SU-DHL-6 (cell line): ENCODE results near the gene RASA3.

Source experiments
- EZH2phosphoT487 ChIP-seq: fragments of 200-600 bp; sonication (generic), shearing (Covaris generic); conservative IDR thresholded peaks from 2 replicates; pipeline ENCODE4 v1.6.1; 2018; ENCODE audit warnings: mild to moderate bottlenecking, antibody characterized with exemption, low read length, moderate library complexity, mixed read lengths
- TF ChIP-seq, protein P1 (sequence below): fragments of 200-600 bp; sonication (generic); IDR thresholded peaks from one replicate; pipeline ENCODE4 v1.5.1; 2017; ENCODE audit warnings: antibody characterized with exemption, mild to moderate bottlenecking, low read length, moderate library complexity; ENCODE audit not compliant: insufficient read depth, poor library complexity, severe bottlenecking

DNA sequence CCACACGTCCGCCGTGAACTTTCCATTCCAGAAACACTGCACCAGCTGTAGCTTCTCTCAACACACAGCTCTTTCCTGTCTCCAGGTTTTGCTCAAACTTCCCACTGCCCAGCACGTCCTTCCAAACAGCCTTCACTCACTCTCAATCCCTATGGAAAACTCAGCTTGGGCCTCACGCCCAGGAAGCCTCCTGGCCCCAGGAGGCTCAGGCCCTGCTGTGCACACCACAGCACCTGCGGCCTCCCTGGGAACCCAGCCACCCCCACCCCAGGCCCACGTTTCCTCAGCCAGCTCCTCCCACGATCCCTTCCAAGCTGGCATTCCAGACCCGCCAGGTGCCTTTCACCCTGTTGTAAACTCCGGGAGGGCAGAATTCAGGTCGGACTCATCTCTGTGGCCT is 193.7 kb downstream of the RASA3 start:
- TF ChIP-seq, protein P1, sequence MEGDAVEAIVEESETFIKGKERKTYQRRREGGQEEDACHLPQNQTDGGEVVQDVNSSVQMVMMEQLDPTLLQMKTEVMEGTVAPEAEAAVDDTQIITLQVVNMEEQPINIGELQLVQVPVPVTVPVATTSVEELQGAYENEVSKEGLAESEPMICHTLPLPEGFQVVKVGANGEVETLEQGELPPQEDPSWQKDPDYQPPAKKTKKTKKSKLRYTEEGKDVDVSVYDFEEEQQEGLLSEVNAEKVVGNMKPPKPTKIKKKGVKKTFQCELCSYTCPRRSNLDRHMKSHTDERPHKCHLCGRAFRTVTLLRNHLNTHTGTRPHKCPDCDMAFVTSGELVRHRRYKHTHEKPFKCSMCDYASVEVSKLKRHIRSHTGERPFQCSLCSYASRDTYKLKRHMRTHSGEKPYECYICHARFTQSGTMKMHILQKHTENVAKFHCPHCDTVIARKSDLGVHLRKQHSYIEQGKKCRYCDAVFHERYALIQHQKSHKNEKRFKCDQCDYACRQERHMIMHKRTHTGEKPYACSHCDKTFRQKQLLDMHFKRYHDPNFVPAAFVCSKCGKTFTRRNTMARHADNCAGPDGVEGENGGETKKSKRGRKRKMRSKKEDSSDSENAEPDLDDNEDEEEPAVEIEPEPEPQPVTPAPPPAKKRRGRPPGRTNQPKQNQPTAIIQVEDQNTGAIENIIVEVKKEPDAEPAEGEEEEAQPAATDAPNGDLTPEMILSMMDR: no peak
- no peak for TF ChIP-seq EZH2phosphoT487
